Measurements from ENCODE around the gene EXOC6B.
A peak's percentile ranks its signal among the peaks of the same experiment; 100 is the strongest.

Gene EXOC6B

GRCh38 chr2:72825257-72826155 is at the start of gene EXOC6B:
TSS of gene EXOC6B (minus strand) at chr2:72826033.
- peak within 1 kb of the TSS; percentile 71 for H3K4me2 ChIP-seq (ENCODE audit: low read depth, low read length, poor library complexity, severe bottlenecking)
- H3K27me3 ChIP-seq (ENCODE audit: insufficient read depth, low read length, poor library complexity, severe bottlenecking): no peaks in the 10 kb centered on the region
- peak within 1 kb of the TSS; percentile 64 for H3K9ac ChIP-seq (ENCODE audit: low read depth, low read length, poor library complexity, severe bottlenecking)
- H3K4me1 ChIP-seq (ENCODE audit: insufficient read depth, low read length, poor library complexity, severe bottlenecking): peaks cover 12% of the 10 kb centered on the region
- no peaks in the 10 kb centered on the region for H3K9me3 ChIP-seq (ENCODE audit: insufficient read depth, low read depth, low read length)
- H2AFZ ChIP-seq (ENCODE audit: low read length): peak within 1 kb of the TSS; percentile 81; the same call in 1 of the 2 replicates
- H3K36me3 ChIP-seq (ENCODE audit: insufficient read depth, low read length): no peaks in the 10 kb centered on the region
- H3F3A ChIP-seq (ENCODE audit: low read depth): no peaks in the 10 kb centered on the region
- no peaks in the 10 kb centered on the region for H3K9me2 ChIP-seq (replicated peaks; ENCODE audit: low read depth, low read length)
- TF ChIP-seq, protein P1, sequence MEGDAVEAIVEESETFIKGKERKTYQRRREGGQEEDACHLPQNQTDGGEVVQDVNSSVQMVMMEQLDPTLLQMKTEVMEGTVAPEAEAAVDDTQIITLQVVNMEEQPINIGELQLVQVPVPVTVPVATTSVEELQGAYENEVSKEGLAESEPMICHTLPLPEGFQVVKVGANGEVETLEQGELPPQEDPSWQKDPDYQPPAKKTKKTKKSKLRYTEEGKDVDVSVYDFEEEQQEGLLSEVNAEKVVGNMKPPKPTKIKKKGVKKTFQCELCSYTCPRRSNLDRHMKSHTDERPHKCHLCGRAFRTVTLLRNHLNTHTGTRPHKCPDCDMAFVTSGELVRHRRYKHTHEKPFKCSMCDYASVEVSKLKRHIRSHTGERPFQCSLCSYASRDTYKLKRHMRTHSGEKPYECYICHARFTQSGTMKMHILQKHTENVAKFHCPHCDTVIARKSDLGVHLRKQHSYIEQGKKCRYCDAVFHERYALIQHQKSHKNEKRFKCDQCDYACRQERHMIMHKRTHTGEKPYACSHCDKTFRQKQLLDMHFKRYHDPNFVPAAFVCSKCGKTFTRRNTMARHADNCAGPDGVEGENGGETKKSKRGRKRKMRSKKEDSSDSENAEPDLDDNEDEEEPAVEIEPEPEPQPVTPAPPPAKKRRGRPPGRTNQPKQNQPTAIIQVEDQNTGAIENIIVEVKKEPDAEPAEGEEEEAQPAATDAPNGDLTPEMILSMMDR (conservative IDR thresholded peaks at IDR 0.05; ENCODE audit: low read length): no peak
- TF ChIP-seq EZH2phosphoT487 (IDR thresholded peaks at IDR 0.05; ENCODE audit: borderline replicate concordance): no peak
- H3K4me3 ChIP-seq (ENCODE audit: low read length, poor library complexity, severe bottlenecking): peak within 1 kb of the TSS; percentile 77
- H4K20me1 ChIP-seq (ENCODE audit: insufficient read depth, low read length, poor library complexity, severe bottlenecking): peaks cover 4% of the 10 kb centered on the region
- no peaks in the 10 kb centered on the region for H3K79me2 ChIP-seq (ENCODE audit: insufficient read depth, low read length)

GRCh38 chr2:72871880-72872279 is 46.0 kb upstream of the EXOC6B start:
- Histone ChIP-seq H3K79me2 (ENCODE audit: insufficient read depth, low read length) (no peaks in the 10 kb centered on the region), H4K20me1 (ENCODE audit: insufficient read depth, low read length, poor library complexity, severe bottlenecking) (no peaks in the 10 kb centered on the region), H3K9ac (ENCODE audit: low read depth, low read length, poor library complexity, severe bottlenecking) (no peak overlapping the region), H3K36me3 (ENCODE audit: insufficient read depth, low read length) (no peaks in the 10 kb centered on the region), H3K9me2 (replicated peaks; ENCODE audit: low read depth, low read length) (no peaks in the 10 kb centered on the region), H3K4me2 (ENCODE audit: low read depth, low read length, poor library complexity, severe bottlenecking) (no peak overlapping the region), H3K27me3 (ENCODE audit: insufficient read depth, low read length, poor library complexity, severe bottlenecking) (no peaks in the 10 kb centered on the region), H2AFZ (ENCODE audit: low read length) (no peak overlapping the region), H3F3A (ENCODE audit: low read depth) (no peaks in the 10 kb centered on the region), H3K4me3 (ENCODE audit: low read length, poor library complexity, severe bottlenecking) (no peak overlapping the region), H3K4me1 (ENCODE audit: insufficient read depth, low read length, poor library complexity, severe bottlenecking) (no peaks in the 10 kb centered on the region), H3K9me3 (ENCODE audit: insufficient read depth, low read depth, low read length) (no peaks in the 10 kb centered on the region)
- TF ChIP-seq, protein P1 (conservative IDR thresholded peaks at IDR 0.05; ENCODE audit: low read length): no peak
- TF ChIP-seq EZH2phosphoT487 (IDR thresholded peaks at IDR 0.05; ENCODE audit: borderline replicate concordance): no peak

DNA sequence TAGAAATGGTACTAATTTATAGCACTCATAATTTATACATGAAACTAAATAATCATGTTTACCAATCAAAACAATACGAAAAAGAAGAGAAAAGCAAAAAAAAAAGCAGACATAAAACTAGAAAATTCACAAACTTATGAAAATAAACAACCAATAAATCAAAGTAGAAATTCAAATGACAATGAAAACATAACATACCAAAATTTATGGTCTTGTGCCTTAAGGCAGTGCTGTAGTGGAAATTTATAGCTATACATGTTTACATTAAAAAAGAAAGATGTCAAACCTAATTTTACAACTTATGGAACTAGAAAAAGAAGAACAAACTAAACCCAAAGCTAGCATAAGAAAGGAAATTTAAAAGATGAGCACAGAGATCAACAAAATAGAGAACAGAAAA is 45.2 kb upstream of the EXOC6B start:
- Histone ChIP-seq H3K4me2 (ENCODE audit: low read depth, low read length, poor library complexity, severe bottlenecking) (no peak overlapping the region), H3K36me3 (ENCODE audit: insufficient read depth, low read length) (no peaks in the 10 kb centered on the region), H4K20me1 (ENCODE audit: insufficient read depth, low read length, poor library complexity, severe bottlenecking) (no peaks in the 10 kb centered on the region), H3F3A (ENCODE audit: low read depth) (no peaks in the 10 kb centered on the region), H3K9me2 (replicated peaks; ENCODE audit: low read depth, low read length) (no peaks in the 10 kb centered on the region), H3K79me2 (ENCODE audit: insufficient read depth, low read length) (no peaks in the 10 kb centered on the region), H3K9me3 (ENCODE audit: insufficient read depth, low read depth, low read length) (no peaks in the 10 kb centered on the region), H3K27me3 (ENCODE audit: insufficient read depth, low read length, poor library complexity, severe bottlenecking) (no peaks in the 10 kb centered on the region), H2AFZ (ENCODE audit: low read length) (no peak overlapping the region), H3K4me1 (ENCODE audit: insufficient read depth, low read length, poor library complexity, severe bottlenecking) (no peaks in the 10 kb centered on the region), H3K4me3 (ENCODE audit: low read length, poor library complexity, severe bottlenecking) (no peak overlapping the region), H3K9ac (ENCODE audit: low read depth, low read length, poor library complexity, severe bottlenecking) (no peak overlapping the region)
- TF ChIP-seq, protein P1 (conservative IDR thresholded peaks at IDR 0.05; ENCODE audit: low read length): no peak
- TF ChIP-seq EZH2phosphoT487 (IDR thresholded peaks at IDR 0.05; ENCODE audit: borderline replicate concordance): no peak
